NCI-H1105 (cell line): ENCODE data around the gene ACOX3.

ENCODE experiments used
- DNase-seq: peaks from one replicate; lab custom pipeline; 2025; lab: John Stamatoyannopoulos, UW

Gene ACOX3

GRCh38 chr4:8336412-8337075, 104.0 kb downstream of the ACOX3 start:
- DNase-seq, result no peak

DNA sequence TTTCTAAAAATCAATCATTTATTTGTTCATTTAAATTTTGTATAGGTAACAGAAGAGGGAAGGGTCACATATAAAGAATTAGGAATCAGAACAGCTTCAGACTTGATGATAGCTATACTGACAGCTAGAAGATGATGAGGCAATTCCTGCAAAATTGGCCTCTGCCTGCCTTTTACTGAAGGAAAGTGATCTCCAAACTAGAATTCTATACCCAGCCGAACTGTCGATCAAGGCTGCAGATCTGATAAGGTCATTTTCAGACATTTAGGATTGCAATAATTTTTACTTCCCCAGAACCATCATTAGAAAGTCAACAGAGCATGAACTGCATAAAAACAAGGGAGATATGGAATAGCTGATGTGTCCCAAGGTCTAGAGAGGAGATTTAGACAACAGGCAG, 104.7 kb downstream of the ACOX3 start:
- DNase-seq, result no peak

GRCh38 chr4:8334786-8335460, 105.6 kb downstream of the ACOX3 start:
- DNase-seq, result no peak

DNA sequence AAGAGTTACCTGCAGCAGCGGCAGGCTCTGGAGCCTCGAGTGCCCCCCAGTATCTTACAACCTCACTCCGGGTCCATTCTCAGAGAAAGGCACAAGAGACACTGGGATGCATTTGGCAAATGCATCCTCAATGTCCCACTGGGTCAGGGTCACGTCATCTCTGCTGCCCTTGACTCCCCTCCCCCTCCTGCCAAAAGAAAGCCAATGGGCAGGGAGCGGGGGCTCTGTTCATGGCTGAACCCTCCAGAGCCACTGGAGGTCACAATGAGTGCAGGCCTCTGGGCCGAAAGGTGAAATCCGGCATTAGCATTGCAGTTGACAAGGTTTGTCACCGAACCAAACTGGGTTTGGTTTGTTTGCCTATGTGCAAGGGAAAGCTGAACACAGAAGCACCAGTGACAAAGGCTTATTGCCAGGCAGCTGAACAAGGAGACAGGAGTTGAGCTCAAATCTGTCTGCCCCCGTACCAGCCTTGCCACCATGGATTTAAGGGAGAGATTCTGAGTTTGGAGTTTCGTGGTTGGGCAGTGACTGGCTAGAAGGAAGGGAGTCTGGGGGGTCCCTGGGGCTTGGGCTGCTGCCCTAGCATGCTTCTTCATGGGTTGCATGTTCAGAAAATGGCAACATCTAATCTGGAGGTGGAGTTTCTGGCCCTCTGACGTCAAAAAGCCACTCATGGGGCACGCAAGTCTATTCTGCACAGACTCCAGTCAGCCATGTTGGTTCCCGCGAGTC, 106.6 kb downstream of the ACOX3 start:
- DNase-seq, result no peak

DNA sequence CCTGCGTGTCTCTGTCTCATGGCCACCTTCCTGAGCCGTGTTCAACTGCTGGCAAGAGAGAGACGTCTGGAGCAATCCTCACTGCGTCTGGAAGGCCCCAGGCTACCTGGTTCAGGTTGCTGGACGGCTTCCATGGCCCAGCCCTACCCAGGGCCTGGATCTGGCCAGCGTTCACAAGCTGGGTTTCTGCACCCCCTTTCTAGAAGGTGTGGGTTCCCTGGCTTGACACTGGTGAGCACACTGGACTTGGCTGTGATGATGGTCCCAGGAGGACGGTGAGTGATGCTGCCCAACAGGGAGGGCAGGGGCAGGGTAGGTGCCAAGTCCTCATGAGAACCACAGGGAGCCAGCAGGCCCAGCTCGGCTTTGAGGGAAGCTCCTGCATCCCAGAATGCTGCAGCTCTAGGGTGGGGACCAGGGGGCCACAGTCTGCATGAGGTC, 107.6 kb downstream of the ACOX3 start:
- no peak for DNase-seq

DNA sequence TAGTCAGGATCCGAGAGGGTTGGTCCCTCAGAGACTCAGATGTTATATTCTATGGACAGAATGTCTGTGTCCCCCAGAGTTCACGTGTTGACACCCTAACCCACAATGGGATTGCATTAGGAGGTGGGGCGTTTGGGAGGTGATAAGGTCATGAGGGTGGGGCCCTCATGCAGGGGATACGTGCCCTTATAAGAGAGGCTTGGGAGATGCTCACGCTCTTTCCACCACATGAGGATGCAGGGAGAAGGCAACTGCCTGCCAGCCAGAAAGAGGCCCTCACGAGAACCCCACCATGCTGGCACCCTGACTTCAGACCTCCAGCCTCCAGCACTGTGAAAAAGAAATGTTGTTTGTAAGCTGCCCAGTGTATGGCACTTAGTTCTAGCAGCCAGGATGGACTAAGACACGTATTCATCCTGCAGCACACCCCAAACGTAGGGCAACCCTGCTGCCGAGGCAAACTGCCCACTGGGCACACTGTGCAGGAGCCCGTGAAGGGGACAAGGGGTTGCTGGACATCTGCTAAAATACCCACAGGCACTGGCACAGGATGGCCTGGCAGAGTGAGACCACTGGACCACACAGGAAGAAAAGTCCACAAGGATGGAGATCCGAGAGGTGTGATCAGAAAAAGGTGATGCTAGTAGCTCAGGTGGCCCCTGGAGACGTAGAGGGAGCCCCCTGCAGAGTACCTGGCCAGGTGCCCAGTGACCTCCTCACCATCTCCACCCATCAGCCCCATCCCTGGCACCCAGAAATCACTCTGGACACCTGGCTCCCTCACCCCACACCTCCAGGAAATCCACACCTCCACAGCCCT, 108.3 kb downstream of the ACOX3 start:
- no peak for DNase-seq

DNA sequence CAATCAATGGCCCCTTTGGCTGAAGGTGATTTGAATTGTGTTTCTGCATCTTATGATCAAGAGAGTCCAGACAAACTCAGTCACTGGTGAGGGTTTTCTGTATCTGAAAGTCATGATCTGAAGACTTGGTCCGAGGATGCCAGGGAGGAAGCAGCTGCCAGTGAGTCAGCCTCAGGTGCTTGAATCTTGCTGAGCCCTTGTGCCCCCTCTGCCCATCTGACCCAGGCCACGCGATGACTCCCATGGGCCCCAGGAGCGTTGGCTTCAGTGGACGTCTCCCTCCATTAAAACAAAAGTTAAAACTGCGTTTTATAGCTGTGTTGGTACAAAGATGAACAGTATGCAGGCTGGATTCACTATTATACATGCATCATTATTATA, 109.0 kb downstream of the ACOX3 start:
- no peak for DNase-seq

- no peak for DNase-seq
These were observed 109.5 kb downstream of the ACOX3 start for GRCh38 chr4:8330821-8331574.

DNA sequence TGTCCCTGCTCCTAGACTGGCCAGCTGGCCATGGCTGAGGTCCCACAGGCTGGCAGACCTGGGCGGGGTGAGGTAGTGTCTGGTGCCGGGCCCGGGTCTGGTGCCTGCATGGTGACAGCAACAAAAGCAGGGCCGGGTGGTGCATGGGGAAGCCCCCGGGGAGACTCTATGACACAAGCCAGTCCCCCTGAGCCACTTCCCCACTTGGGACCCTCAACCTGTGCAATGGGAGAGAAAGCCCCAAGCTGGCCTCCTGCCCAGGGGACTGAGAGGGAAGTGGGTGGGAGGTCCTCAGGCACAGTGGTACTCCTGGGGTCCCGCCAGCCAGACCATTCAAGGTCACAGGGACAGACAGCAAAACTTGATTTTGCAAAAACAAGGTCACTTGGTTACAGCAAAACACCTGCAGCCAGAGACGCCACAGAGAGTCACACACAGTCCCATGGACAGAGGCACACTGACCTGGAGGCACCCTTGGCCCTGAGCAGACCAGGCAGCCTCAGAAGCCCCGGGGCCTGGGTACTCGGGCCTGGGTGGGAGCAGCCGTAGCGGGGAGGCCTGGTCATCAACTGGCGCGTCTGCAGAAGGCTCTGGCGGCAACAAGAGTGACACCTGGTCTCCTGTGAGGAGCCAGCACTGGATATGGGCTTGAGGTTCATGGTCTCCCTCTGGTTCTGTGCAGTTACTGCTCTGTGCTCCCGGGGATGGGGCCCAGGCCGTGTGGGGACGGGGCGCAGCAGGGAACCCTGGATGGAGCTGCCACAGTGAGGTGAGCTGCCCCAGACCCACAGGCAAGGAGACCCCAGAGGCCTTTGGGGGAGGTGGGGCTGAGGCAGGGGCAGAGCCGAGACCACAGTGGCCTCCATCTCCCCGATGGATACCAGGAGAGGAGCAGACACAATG, 110.4 kb downstream of the ACOX3 start:
- no peak for DNase-seq

- DNase-seq, result no peak
These were observed 111.0 kb downstream of the ACOX3 start for GRCh38 chr4:8329560-8329858.

DNA sequence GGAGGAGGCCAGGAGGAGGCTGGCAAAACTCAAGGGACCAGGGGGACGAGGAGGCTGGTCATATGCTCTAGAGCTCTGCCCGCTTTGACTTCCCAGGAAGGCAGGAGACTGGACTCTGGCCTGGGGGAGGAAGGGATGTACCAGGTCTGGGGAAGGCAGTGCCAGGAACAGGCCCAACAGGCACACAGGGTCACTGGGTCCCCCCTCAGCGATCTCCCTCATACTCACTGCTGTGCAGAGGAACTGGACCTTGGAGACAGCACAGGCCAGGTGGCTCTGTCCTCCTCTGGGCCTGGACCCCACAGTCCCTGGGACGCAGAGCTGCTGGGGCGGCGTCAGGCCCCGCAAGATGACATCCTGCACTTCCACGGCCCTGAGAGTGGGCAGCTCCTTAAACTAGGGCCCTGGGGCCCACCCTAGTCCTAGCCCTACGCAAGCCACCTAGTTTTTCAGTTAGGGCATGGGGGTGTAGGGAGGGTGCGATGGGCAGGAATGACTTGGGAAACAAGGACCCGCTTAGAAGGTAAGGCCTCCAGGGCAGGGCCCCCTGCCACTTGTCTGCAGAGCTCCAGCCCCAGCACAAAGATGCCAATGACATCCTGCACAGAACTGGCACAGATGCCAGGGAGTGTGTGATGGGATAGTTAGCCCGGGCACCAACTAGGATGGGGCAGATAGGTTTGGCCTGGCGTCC, 111.5 kb downstream of the ACOX3 start:
- no peak for DNase-seq

DNA sequence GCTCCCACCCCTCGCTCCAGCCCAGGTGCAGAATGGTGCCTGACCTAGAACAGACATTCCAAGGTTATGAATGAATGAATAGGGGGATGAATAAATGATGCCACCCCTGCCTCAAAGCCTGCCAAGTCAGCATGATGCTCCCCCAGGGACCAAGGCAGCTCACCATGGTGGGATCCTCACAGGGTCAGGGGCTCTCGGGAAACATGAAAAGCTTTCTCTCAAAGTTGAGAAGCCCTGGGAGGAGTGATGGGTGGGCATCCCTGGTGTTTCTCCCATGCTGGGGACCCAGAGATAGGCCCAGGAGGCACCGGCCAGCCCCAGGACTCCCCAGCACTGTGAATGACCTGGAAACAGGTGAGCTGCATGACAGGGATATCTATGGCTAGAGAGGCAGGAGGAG, 112.1 kb downstream of the ACOX3 start:
- DNase-seq, result no peak

GRCh38 chr4:8326206-8326605, 114.3 kb downstream of the ACOX3 start:
- DNase-seq, result no peak

DNA sequence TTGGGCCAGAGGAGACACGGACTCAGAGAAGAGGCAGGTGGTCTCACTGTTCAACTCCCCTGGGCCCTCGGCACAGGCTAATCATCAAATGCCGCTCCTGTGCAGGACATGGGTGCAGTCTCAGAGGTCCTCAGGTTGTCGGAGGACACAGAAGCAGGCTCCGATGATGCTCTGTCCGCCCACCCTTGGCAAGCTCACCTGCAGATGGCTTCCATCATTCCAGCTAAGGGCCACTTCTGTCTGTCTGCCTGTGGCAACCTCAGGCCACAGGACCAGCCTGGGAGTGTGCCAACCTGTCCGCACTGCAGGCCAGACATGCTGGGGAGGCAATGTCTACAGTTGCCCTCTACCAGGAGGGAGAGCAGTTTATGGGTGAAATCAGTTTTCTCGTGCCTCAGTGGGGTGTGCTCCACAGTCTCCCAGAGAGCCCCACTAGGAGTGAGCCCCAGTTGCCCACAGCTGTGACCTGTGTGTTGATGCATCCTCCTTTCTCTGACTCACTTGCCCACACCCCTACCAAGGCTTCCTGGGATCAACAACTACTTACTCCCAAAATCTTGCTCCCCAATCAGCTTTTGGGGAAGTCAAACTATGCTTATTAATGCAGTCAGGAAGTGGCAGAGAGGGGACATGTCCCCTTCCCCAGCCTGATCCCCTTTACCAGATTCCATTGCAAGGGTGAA, 115.1 kb downstream of the ACOX3 start:
- no peak for DNase-seq

GRCh38 chr4:8324640-8325239, 115.8 kb downstream of the ACOX3 start:
- DNase-seq, result no peak

DNA sequence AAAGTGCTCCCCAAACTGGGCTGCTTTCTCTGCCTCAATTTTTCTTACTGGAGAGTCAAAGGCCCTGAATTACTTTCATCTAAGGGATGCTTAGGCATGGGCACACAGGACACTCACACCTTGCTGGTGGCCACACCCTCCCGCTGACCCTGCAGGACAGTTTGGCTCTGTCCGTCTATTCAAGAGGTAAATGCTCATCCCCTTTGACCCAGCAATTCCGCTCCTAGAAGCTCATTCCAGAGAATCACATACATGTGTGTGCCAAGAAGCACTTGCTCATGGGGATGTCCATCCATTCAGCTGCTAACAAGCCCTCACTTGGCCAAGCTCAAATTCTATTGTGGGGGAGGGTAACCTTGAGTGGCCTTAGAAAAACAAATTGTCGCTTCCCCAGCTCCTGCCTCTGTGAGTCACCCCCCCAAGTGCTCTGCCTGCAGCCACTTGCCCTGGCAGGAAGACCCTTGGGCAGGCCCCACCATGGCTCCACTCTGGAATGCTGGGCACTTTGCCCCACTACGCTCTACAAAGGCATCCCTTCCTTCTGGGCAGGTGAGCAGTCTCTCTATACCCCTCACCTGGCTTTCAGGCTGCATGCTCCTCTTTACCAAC, 116.5 kb downstream of the ACOX3 start:
- no peak for DNase-seq

DNA sequence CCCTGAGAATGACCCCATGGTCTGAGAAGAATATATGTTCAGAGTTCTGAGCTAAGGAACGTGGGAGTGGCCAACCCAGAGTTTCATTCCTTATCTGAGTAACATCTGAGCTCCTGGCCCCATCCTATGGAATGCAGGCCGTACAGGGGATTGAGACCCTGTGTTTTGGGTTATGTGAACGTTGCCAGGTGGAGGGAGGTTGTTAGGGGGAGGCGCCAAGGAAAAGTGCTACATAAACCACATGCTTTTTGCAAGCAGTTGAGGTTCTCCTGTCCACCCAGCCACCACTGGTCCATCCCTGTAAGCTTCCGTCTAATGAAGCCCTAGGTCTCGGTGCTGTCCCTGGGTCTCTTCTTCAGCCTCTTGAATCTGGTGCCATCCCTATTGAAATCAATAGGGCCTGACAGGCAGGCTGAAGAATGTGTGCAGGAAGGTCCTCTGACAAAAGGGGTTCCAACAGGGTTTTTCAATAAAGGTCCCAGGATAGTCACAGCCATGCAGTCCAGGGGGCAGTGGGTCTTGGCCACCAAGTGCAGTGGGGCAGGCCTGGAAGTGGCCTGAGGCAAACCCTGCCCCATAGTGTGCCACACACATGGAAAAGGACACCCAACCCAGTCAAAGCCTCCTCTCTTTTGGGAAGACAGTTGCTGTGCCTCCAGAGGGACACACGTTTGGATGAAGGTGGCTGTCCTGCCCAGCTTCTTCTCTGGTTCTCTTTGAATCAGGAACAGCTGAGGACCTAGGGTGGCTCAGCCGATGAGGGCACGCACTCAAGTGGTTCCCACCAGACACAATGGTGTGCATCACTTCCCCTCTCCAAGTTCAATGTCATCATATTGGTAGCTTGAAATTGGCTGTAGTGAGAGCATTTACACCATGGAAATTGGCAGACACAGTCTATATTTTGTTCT, 117.5 kb downstream of the ACOX3 start:
- no peak for DNase-seq

- no peak for DNase-seq
These were observed 118.8 kb downstream of the ACOX3 start for GRCh38 chr4:8321771-8322170.
